ENCODE data around the gene COA8. TPM values are rescaled to one million over a fixed set of nuclear protein-coding genes. Genes with fewer than 3 reads are reported as not detected.

Gene COA8
- total and polyA plus RNA-seq, 2 donors from 2014 or later = 40.7 to 65.1 TPM

DNA sequence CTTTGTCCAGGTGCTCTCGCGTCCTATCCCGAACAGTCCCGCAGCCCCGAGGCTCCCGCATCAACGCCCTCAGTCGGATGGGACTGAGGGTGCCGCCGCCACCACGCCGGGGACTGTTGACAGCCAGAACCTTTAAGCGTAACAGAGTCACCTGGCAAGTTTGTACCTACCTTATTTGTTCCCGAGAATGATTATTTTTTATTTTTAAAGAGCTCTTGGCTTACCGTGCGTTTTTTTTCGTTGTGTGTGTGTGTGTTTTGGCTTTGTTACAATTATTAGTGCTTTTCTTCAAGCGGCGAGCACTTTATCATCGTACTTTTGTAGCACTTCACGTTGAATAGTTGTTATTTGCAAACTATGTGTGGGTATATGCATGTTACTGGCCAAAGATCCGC is 463 bp downstream of the COA8 start:
- H3K27ac ChIP-seq (ENCODE audit: low read depth in 2 of 2, low read length in 2 of 2) = peak overlapping the region; percentile 93
- H3K36me3 ChIP-seq (ENCODE audit: control insufficient read depth in 2 of 3, insufficient read depth in 3 of 3, low read length in 3 of 3) = peaks cover 0 to 18% (median 7%) of the 10 kb centered on the region in 3 donors
- peaks cover 4 to 25% (median 20%) of the 10 kb centered on the region in 3 donors for H3K4me1 ChIP-seq (ENCODE audit: control insufficient read depth in 2 of 3, insufficient read depth in 2 of 3, low read depth in 1 of 3, low read length in 3 of 3)
- intact Hi-C loops (cut with DNase I) = no loop called here
- no peak for DNase-seq
- no peak for FAIRE-seq
- TF ChIP-seq, protein P1, sequence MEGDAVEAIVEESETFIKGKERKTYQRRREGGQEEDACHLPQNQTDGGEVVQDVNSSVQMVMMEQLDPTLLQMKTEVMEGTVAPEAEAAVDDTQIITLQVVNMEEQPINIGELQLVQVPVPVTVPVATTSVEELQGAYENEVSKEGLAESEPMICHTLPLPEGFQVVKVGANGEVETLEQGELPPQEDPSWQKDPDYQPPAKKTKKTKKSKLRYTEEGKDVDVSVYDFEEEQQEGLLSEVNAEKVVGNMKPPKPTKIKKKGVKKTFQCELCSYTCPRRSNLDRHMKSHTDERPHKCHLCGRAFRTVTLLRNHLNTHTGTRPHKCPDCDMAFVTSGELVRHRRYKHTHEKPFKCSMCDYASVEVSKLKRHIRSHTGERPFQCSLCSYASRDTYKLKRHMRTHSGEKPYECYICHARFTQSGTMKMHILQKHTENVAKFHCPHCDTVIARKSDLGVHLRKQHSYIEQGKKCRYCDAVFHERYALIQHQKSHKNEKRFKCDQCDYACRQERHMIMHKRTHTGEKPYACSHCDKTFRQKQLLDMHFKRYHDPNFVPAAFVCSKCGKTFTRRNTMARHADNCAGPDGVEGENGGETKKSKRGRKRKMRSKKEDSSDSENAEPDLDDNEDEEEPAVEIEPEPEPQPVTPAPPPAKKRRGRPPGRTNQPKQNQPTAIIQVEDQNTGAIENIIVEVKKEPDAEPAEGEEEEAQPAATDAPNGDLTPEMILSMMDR (IDR thresholded peaks at IDR 0.05; ENCODE audit: borderline replicate concordance, extremely low read depth, insufficient read depth) = no peak
- no peaks in the 10 kb centered on the region for H3K27me3 ChIP-seq (ENCODE audit: control insufficient read depth, insufficient read depth, low read length)
- no peaks in the 10 kb centered on the region for H3K9me3 ChIP-seq (ENCODE audit: control insufficient read depth in 2 of 3, insufficient read depth in 1 of 3, low read length in 3 of 3)
- peak overlapping the region; percentile 37 to 67 (median 66) for H3K9ac ChIP-seq (ENCODE audit: low read length in 3 of 3)
- H3K4me3 ChIP-seq (ENCODE audit: low read length in 3 of 3) = peak overlapping the region; percentile 69 to 94 (median 86)

- H3K27ac ChIP-seq (ENCODE audit: low read depth in 2 of 2, low read length in 2 of 2) = no peak overlapping the region
- H3K27me3 ChIP-seq (ENCODE audit: control insufficient read depth, insufficient read depth, low read length) = no peaks in the 10 kb centered on the region
- peak overlapping the region in 2 of 3 donors; percentile 66 to 67 for H3K9ac ChIP-seq (ENCODE audit: low read length in 3 of 3)
- H3K4me3 ChIP-seq (ENCODE audit: low read length in 3 of 3) = peak overlapping the region; percentile 69 to 94 (median 86)
- intact Hi-C loops (cut with DNase I) = no loop called here
- DNase-seq (peak in 1 of 5 donors; percentile 18), FAIRE-seq (no peak)
- H3K36me3 ChIP-seq (ENCODE audit: control insufficient read depth in 2 of 3, insufficient read depth in 3 of 3, low read length in 3 of 3) = peaks cover 0 to 17% (median 7%) of the 10 kb centered on the region in 3 donors
- H3K9me3 ChIP-seq (ENCODE audit: control insufficient read depth in 2 of 3, insufficient read depth in 1 of 3, low read length in 3 of 3) = no peaks in the 10 kb centered on the region
- TF ChIP-seq, protein P1 (IDR thresholded peaks at IDR 0.05; ENCODE audit: borderline replicate concordance, extremely low read depth, insufficient read depth) = no peak
- peaks cover 4 to 26% (median 17%) of the 10 kb centered on the region in 3 donors for H3K4me1 ChIP-seq (ENCODE audit: control insufficient read depth in 2 of 3, insufficient read depth in 2 of 3, low read depth in 1 of 3, low read length in 3 of 3)
Observed at GRCh38 chr14:103563844-103564505, 1.2 kb downstream of the COA8 start.

DNA sequence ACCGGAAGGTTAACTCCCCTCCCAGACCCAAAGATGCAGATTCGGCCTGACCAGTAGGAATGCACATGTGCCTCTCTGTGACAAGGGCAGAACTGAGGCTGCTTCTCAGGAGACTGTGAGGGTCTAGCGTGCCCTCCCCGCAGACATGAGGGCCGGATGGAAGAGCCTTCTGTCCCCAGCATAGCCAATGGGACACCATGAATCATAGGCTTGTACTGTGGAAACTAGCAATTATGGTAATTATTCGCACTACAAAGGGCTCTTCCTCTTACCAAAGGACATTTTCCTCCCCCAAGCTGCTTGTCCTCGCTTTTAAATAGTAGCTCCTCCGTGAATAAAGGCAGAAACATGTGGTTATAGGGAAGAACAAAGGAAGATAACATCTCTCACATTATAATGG is 6.2 kb downstream of the COA8 start:
- DNase-seq = peak in 2 of 5 donors; percentile 21 to 29
- intact Hi-C loops (cut with DNase I) = no loop called here

More for the DNA sequence above, 6.2 kb downstream of the COA8 start:
- Histone ChIP-seq H3K36me3 (ENCODE audit: control insufficient read depth in 2 of 3, insufficient read depth in 3 of 3, low read length in 3 of 3) (no peaks in the 10 kb centered on the region), H3K9me3 (ENCODE audit: control insufficient read depth in 2 of 3, insufficient read depth in 1 of 3, low read length in 3 of 3) (no peaks in the 10 kb centered on the region), H3K9ac (ENCODE audit: low read length in 3 of 3) (no peak overlapping the region), H3K27ac (ENCODE audit: low read depth in 2 of 2, low read length in 2 of 2) (no peak overlapping the region), H3K27me3 (ENCODE audit: control insufficient read depth, insufficient read depth, low read length) (no peaks in the 10 kb centered on the region), H3K4me1 (ENCODE audit: control insufficient read depth in 2 of 3, insufficient read depth in 2 of 3, low read depth in 1 of 3, low read length in 3 of 3) (peaks cover 0 to 8% (median 3%) of the 10 kb centered on the region in 3 donors), H3K4me3 (ENCODE audit: low read length in 3 of 3) (no peak overlapping the region)
- TF ChIP-seq, protein P1 (IDR thresholded peaks at IDR 0.05; ENCODE audit: borderline replicate concordance, extremely low read depth, insufficient read depth) = no peak
- no peak for FAIRE-seq

All from kidney (tissue), 14 donors.